Ovary (tissue), 3 donors: Measurements from ENCODE around the gene PARP2.

Experiments used
- EP300 ChIP-seq: sonication (generic); formaldehyde crosslinking; IDR thresholded peaks from one replicate; pipeline ENCODE4 v1.6.1; 2017; ENCODE audit warnings: antibody characterized with exemption
- POLR2A ChIP-seq: fragments of 450-650 bp; IDR thresholded peaks from one replicate; pipeline ENCODE4 v1.6.1; 2017; ENCODE audit warnings: antibody characterized with exemption, mild to moderate bottlenecking, moderate library complexity
- TF ChIP-seq, protein P1 (sequence below), 3 donors: fragments of 450-650 bp in 2 of 3; fragments of 200-600 bp in 1 of 3; IDR thresholded peaks; one replicate each; pipeline versions ENCODE4 v1.5.1 to v1.8.0; 2016 to 2022; ENCODE audit warnings: antibody characterized with exemption in 3 of 3, mild to moderate bottlenecking in 1 of 3
- donor health status: DM: no; HTN: no; CAD: no.

DNA sequence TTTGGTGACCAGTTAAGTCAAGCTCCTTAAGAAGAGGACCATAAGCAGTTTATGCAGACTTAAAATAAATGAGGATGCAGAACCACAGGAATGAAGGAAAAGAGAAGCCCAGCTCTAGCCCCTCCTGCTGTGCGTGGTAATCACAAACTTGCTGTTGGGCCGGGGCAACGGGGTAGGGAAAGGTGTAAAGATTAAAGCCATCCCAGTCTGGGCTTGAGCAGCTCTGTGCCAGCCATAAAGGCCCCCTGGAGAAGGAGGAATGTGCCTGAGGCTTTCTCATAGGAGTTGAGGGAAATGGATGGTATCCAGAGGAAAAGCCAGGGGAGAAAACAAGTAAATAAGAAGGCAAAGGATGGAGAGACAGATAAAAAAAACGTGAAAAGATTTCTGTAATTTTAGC is 44.7 kb downstream of the PARP2 start:
- TF ChIP-seq POLR2A = no peak
- TF ChIP-seq, protein P1, sequence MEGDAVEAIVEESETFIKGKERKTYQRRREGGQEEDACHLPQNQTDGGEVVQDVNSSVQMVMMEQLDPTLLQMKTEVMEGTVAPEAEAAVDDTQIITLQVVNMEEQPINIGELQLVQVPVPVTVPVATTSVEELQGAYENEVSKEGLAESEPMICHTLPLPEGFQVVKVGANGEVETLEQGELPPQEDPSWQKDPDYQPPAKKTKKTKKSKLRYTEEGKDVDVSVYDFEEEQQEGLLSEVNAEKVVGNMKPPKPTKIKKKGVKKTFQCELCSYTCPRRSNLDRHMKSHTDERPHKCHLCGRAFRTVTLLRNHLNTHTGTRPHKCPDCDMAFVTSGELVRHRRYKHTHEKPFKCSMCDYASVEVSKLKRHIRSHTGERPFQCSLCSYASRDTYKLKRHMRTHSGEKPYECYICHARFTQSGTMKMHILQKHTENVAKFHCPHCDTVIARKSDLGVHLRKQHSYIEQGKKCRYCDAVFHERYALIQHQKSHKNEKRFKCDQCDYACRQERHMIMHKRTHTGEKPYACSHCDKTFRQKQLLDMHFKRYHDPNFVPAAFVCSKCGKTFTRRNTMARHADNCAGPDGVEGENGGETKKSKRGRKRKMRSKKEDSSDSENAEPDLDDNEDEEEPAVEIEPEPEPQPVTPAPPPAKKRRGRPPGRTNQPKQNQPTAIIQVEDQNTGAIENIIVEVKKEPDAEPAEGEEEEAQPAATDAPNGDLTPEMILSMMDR (IDR thresholded peaks at IDR 0.05) = no peak
- no peak for TF ChIP-seq EP300
